Parathyroid adenoma (tissue), 2 donors: ENCODE results near the gene ZNF175.

Experiments
- H2AFZ ChIP-seq: fragments of 300-600 bp; sonication (generic); one replicate; pipeline ENCODE4 v1.7.0; 2017; ENCODE audit warnings: antibody characterized with exemption, mild to moderate bottlenecking
- H3K27ac ChIP-seq: fragments of 300-600 bp; sonication (generic); one replicate; pipeline ENCODE4 v1.7.0; 2017
- H3K27me3 ChIP-seq: fragments of 300-600 bp; sonication (generic); one replicate; pipeline ENCODE4 v1.7.0; 2017; ENCODE audit warnings: low read length; ENCODE audit not compliant: control insufficient read depth, insufficient read depth
- H3K36me3 ChIP-seq: fragments of 300-600 bp; sonication (generic); one replicate; pipeline ENCODE4 v1.7.0; 2017; ENCODE audit warnings: low read length; ENCODE audit not compliant: control insufficient read depth, insufficient read depth
- H3K4me1 ChIP-seq: fragments of 300-600 bp; sonication (generic); one replicate; pipeline ENCODE4 v1.7.0; 2017; ENCODE audit warnings: control low read depth
- H3K4me2 ChIP-seq: fragments of 300-600 bp; sonication (generic); one replicate; pipeline ENCODE4 v1.7.0; 2017; ENCODE audit warnings: low read length
- H3K4me3 ChIP-seq: fragments of 300-600 bp; sonication (generic); one replicate; pipeline ENCODE4 v1.7.0; 2017; ENCODE audit warnings: low read depth, low read length
- H3K79me2 ChIP-seq: fragments of 300-600 bp; sonication (generic); one replicate; pipeline ENCODE4 v1.7.0; 2017; ENCODE audit warnings: control low read depth
- H3K9ac ChIP-seq: fragments of 300-600 bp; sonication (generic); one replicate; pipeline ENCODE4 v1.7.0; 2017; ENCODE audit warnings: mild to moderate bottlenecking
- H3K9me3 ChIP-seq: fragments of 300-600 bp; sonication (generic); one replicate; pipeline ENCODE4 v1.7.0; 2017; ENCODE audit warnings: low read length; ENCODE audit not compliant: control insufficient read depth
- TF ChIP-seq, protein P1 (sequence below): fragments of 300-600 bp; sonication (generic); IDR thresholded peaks from one replicate; pipeline ENCODE4 v1.7.0; 2017; ENCODE audit warnings: antibody characterized with exemption, mild to moderate bottlenecking
- donor health status: primary hyperparathyroidism.

Gene ZNF175

GRCh38 chr19:51570962-51571575, at the start of gene ZNF175:
TSS of gene ZNF175 (plus strand) at chr19:51571283. CDS start at chr19:51573330, 2,047 bp downstream.
- Histone ChIP-seq H3K9ac (peak within 1 kb of the TSS; percentile 16), H3K4me1 (peaks cover 8% of the 10 kb centered on the region), H3K27me3 (no peaks in the 10 kb centered on the region), H3K36me3 (no peaks in the 10 kb centered on the region), H3K27ac (peak within 1 kb of the TSS; percentile 46), H3K4me3 (peak within 1 kb of the TSS; percentile 62), H2AFZ (peak within 1 kb of the TSS; percentile 47), H3K9me3 (no peaks in the 10 kb centered on the region), H3K79me2 (peaks cover 35% of the 10 kb centered on the region), H3K4me2 (peak within 1 kb of the TSS; percentile 80)
- TF ChIP-seq, protein P1, sequence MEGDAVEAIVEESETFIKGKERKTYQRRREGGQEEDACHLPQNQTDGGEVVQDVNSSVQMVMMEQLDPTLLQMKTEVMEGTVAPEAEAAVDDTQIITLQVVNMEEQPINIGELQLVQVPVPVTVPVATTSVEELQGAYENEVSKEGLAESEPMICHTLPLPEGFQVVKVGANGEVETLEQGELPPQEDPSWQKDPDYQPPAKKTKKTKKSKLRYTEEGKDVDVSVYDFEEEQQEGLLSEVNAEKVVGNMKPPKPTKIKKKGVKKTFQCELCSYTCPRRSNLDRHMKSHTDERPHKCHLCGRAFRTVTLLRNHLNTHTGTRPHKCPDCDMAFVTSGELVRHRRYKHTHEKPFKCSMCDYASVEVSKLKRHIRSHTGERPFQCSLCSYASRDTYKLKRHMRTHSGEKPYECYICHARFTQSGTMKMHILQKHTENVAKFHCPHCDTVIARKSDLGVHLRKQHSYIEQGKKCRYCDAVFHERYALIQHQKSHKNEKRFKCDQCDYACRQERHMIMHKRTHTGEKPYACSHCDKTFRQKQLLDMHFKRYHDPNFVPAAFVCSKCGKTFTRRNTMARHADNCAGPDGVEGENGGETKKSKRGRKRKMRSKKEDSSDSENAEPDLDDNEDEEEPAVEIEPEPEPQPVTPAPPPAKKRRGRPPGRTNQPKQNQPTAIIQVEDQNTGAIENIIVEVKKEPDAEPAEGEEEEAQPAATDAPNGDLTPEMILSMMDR: no peak

DNA sequence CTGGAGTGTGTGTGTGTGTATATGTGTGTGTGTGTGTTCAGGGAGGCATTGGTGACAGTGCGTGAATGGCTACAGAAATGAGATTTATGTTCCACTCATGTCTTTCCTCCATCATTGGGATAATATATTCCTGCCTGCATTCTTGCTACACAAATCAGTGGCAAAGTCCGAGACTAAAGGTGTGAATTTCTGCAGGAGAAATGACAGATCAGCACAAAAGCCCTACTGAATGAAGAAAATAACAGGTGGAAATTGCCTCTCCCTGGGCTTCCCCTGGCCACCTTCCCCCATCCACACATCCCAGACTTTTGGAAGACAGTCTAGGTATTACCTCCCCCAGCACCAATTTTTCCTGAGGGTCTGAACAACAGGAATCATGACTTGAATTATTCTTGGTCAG, 49.7 kb upstream of the ZNF175 start:
- Histone ChIP-seq H3K36me3 (no peaks in the 10 kb centered on the region), H3K9me3 (no peaks in the 10 kb centered on the region), H3K9ac (no peak overlapping the region), H3K27ac (no peak overlapping the region), H3K4me3 (no peak overlapping the region), H3K4me1 (no peaks in the 10 kb centered on the region), H2AFZ (no peak overlapping the region), H3K27me3 (no peaks in the 10 kb centered on the region), H3K79me2 (no peaks in the 10 kb centered on the region), H3K4me2 (no peak overlapping the region)
- TF ChIP-seq, protein P1: no peak

GRCh38 chr19:51521781-51522180, 49.3 kb upstream of the ZNF175 start:
- H3K27me3 ChIP-seq: no peaks in the 10 kb centered on the region
- TF ChIP-seq, protein P1: no peak
- H3K9ac ChIP-seq: no peak overlapping the region
- no peak overlapping the region for H3K4me2 ChIP-seq
- H3K4me1 ChIP-seq: no peaks in the 10 kb centered on the region
- no peak overlapping the region for H3K4me3 ChIP-seq
- H3K27ac ChIP-seq: no peak overlapping the region
- H3K79me2 ChIP-seq: no peaks in the 10 kb centered on the region
- H3K9me3 ChIP-seq: no peaks in the 10 kb centered on the region
- H3K36me3 ChIP-seq: no peaks in the 10 kb centered on the region
- no peak overlapping the region for H2AFZ ChIP-seq

DNA sequence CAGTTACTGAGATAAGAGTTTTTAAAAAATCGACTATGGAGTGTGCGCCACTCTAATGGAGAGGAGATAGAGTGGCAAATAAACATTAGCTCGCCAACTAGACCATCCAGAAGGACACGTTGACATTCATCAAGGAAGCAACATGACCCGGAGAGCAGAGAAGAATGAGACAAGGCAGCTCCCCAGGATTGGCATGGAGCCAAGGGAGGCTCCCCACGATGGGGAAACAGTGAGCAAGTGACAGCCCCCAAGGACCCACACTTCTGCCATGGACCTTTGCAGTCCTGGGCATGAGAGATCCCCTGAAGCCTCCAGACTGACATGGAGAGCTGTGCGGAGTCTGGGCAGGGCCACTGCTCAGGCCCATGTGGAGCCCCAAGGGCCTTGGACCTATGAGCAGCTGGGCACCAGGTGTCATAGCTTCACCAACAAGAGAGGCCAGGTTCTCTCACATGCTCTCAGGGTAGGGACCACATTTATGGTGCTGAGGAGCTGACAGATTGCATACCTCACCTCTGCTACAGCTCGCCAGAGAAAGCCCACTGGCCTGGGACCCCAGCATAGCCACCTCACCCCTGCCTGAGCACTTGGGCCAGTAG, 46.3 kb upstream of the ZNF175 start:
- Histone ChIP-seq H3K36me3 (no peaks in the 10 kb centered on the region), H3K9me3 (no peaks in the 10 kb centered on the region), H3K4me3 (no peak overlapping the region), H3K4me2 (no peak overlapping the region), H3K4me1 (no peaks in the 10 kb centered on the region), H3K9ac (no peak overlapping the region), H3K79me2 (no peaks in the 10 kb centered on the region), H2AFZ (no peak overlapping the region), H3K27ac (no peak overlapping the region), H3K27me3 (no peaks in the 10 kb centered on the region)
- TF ChIP-seq, protein P1: no peak

DNA sequence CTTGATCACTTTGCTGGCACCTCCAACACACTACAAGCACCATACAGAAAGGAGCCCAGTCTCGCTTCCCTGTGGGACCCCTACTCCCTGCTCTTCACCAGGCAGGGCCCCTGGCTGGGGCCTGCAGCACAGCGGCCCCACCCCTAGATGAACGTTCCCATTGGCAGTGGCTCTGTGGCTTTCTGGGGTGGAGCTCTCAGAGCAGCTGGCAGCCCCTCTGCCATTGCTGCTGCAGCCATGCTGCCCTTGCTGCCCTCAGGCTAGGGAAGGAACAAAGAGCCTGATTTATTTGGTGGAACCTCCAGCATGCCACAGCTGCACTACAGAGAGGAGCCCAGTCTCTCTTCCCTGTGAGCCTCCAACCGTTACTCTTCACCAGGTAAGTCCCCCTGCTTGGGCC, 45.4 kb upstream of the ZNF175 start:
- H3K79me2 ChIP-seq: no peaks in the 10 kb centered on the region
- H3K4me2 ChIP-seq: no peak overlapping the region
- no peaks in the 10 kb centered on the region for H3K36me3 ChIP-seq
- H3K27ac ChIP-seq: no peak overlapping the region
- no peak overlapping the region for H3K9ac ChIP-seq
- TF ChIP-seq, protein P1: no peak
- no peaks in the 10 kb centered on the region for H3K9me3 ChIP-seq
- H3K4me1 ChIP-seq: no peaks in the 10 kb centered on the region
- peak overlapping the region; percentile 45 for H2AFZ ChIP-seq
- no peaks in the 10 kb centered on the region for H3K27me3 ChIP-seq
- no peak overlapping the region for H3K4me3 ChIP-seq
